22Rv1 (cell line): Measurements from ENCODE around the gene DEFB132.
A peak's percentile ranks its signal among the peaks of the same experiment; 100 is the strongest.

ENCODE experiments used
- H3K27ac ChIP-seq: fragments of 450-650 bp; 2 replicates; pipeline ENCODE4 v1.5.1; 2017
- CTCF ChIP-seq: fragments of 450-650 bp; IDR thresholded peaks from 2 replicates; pipeline ENCODE4 v1.5.1; 2017; ENCODE audit warnings: mild to moderate bottlenecking
- ZFX ChIP-seq: fragments of 450-650 bp; IDR thresholded peaks from 2 replicates; pipeline ENCODE4 v1.6.1; 2017; ENCODE audit warnings: antibody characterized with exemption, borderline replicate concordance

DEFB132 gene

GRCh38 chr20:309306-309840, 51.8 kb downstream of the DEFB132 start:
- TF ChIP-seq ZFX (no peak), CTCF (no peak)
- H3K27ac ChIP-seq = no peak overlapping the region

- peak overlapping the region; percentile 29 for H3K27ac ChIP-seq
- TF ChIP-seq ZFX = no peak
- no peak for TF ChIP-seq CTCF
Measured at GRCh38 chr20:309841-310644, 52.5 kb downstream of the DEFB132 start.

GRCh38 chr20:310645-311044, 53.1 kb downstream of the DEFB132 start:
- no peak for TF ChIP-seq CTCF
- no peak for TF ChIP-seq ZFX
- peak overlapping the region; percentile 29 for H3K27ac ChIP-seq
